ENCODE data around the gene VPS35L. TPM values are rescaled to one million over a fixed set of nuclear protein-coding genes. Genes with fewer than 3 reads are reported as not detected.

The VPS35L gene
- total and polyA plus RNA-seq, 7 experiments from 2014 or later, result 38.6 to 52.0 (median 46.6) TPM

DNA sequence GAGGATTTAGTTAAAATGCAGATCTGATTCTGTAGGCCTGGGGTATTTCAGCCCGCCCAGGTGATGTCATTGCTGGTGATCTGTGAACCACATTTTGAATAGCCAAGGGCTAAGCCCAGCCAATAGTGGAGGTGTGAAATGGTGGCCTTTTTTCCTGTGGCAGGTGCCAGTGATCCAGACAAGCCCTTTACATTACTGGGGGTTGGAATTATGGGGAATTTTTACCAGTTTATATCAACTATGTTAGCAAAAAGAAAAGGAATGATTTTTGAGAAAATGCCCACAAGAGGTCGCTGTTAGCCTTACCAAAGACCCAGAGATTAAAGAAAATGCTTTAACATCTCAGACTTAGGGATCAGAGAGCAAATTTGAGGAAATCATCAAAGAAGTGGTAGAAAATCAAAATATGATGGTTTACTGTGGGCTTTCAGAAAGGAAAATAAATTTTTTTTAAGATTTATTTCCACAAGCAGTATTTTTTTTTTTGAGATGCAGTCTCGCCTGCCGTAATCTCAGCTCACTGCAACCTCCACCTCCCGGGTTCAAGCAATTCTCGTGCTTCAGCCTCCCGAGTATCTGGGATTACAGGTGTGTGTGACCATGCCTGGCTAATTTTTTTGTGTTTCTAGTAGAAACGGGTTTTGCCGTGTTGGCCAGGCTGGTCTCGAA, 3.9 kb downstream of the VPS35L start:
- intact Hi-C loops (cut with micrococcal nuclease), result loop anchor here (1.0 to 5.0 kb wide), 7 partner anchors 24 to 1343 kb away; partner anchors contain the start of genes DCUN1D3 (in 1 of the 2) and LYRM1 (in 1 of the 2)
- Histone ChIP-seq H3K27me3 (ENCODE audit: control insufficient read depth in 2 of 2, insufficient read depth in 2 of 2, low read length in 2 of 2) (no peaks in the 10 kb centered on the region), H3K4me3 (ENCODE audit: low read length) (no peak overlapping the region), H3K27ac (ENCODE audit: low read depth, low read length) (no peak overlapping the region), H3K4me1 (ENCODE audit: control insufficient read depth in 2 of 2, insufficient read depth in 2 of 2, low read length in 2 of 2) (peaks cover 4 to 9% of the 10 kb centered on the region in 2 donors), H3K9me3 (ENCODE audit: control insufficient read depth in 2 of 3, low read length in 3 of 3) (no peaks in the 10 kb centered on the region), H3K36me3 (ENCODE audit: control insufficient read depth in 2 of 3, insufficient read depth in 3 of 3, low read length in 3 of 3) (peaks cover 0 to 7% (median 0%) of the 10 kb centered on the region in 3 experiments)
- DNase-seq (peak in 7 of 9 donors; percentile 25 to 58 (median 49)), ATAC-seq (no peak)
- Mint-ChIP-seq H3K27ac (peak overlapping the region in 1 of 9 donors; percentile 32), H3K4me3 (no peak overlapping the region), H3K9me3 (peaks cover 0 to 7% (median 4%) of the 10 kb centered on the region in 11 donors), H3K27me3 (no peaks in the 10 kb centered on the region), H3K4me1 (peaks cover 0 to 29% (median 20%) of the 10 kb centered on the region in 7 donors), H3K36me3 (peaks cover 0 to 15% (median 7%) of the 10 kb centered on the region in 5 donors)
- ChIA-PET CTCF (interaction anchor here (0.6 to 1.0 kb wide), 2 partner anchors 41 to 311 kb away, joined by 3 read pairs; no protein-coding TSS in a partner anchor), POLR2A (no interaction called here)

DNA sequence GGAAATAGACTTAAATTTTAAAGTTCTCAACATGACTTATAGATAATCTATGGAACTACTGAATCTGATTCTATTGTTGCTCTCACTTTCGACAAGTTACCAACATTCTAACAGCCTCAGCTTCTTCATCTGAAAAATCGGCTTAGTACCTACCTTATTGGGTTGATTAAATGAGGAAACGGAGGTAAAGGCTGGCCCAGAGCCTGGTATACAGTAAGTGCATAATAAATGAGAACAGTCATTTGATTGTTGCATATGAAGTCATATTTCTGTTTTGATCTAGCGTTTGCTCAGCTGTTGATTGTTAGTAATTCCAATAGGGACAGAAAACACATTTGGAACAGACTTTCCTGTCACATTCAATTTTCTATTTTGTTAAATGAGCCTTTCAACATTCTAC, 4.6 kb downstream of the VPS35L start:
- H3K4me1 ChIP-seq (ENCODE audit: control insufficient read depth in 2 of 2, insufficient read depth in 2 of 2, low read length in 2 of 2), result peaks cover 4 to 8% of the 10 kb centered on the region in 2 donors
- intact Hi-C loops (cut with micrococcal nuclease), result no loop called here
- DNase-seq, result no peak
- H3K27me3 Mint-ChIP-seq, result no peaks in the 10 kb centered on the region
- H3K9me3 ChIP-seq (ENCODE audit: control insufficient read depth in 2 of 3, low read length in 3 of 3), result no peaks in the 10 kb centered on the region
- peaks cover 0 to 7% (median 4%) of the 10 kb centered on the region in 11 donors for H3K9me3 Mint-ChIP-seq
- ChIA-PET CTCF (interaction anchor here (1.0 kb wide), 1 partner anchor 40 kb away, joined by 3 read pairs; no protein-coding TSS in a partner anchor), POLR2A (no interaction called here)
- ATAC-seq, result no peak
- H3K27me3 ChIP-seq (ENCODE audit: control insufficient read depth in 2 of 2, insufficient read depth in 2 of 2, low read length in 2 of 2), result no peaks in the 10 kb centered on the region
- H3K4me3 ChIP-seq (ENCODE audit: low read length), result no peak overlapping the region
- peaks cover 0 to 24% (median 15%) of the 10 kb centered on the region in 7 donors for H3K4me1 Mint-ChIP-seq
- no peak overlapping the region for H3K4me3 Mint-ChIP-seq
- peaks cover 0 to 13% (median 3%) of the 10 kb centered on the region in 3 experiments for H3K36me3 ChIP-seq (ENCODE audit: control insufficient read depth in 2 of 3, insufficient read depth in 3 of 3, low read length in 3 of 3)
- H3K36me3 Mint-ChIP-seq, result peaks cover 0 to 20% (median 11%) of the 10 kb centered on the region in 5 donors
- no peak overlapping the region for H3K27ac ChIP-seq (ENCODE audit: low read depth, low read length)
- no peak overlapping the region for H3K27ac Mint-ChIP-seq

DNA sequence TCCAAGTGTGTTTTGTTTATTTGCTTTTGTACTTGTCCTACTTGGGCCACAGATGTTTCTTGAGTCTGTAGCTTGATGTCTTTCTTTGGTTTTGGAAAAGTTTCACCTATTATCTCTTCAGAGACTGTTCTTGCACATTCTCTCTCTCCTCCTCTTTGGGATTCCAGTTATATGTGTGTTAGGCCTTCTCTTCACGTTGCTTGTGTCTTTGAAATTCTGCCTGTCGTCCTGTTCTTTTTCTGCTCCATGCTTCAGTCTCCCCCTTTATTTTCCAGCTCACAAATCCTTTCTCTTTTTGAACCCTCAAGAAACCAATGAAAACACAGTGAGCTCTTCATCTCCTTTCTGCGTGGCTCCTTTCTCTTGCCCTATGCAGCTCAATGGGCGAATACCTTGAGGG, 7.9 kb downstream of the VPS35L start:
- ATAC-seq, result no peak
- Mint-ChIP-seq H3K9me3 (peaks cover 0 to 5% (median 3%) of the 10 kb centered on the region in 11 donors), H3K4me3 (no peak overlapping the region), H3K36me3 (peaks cover 4 to 35% (median 18%) of the 10 kb centered on the region in 5 donors), H3K27me3 (no peaks in the 10 kb centered on the region), H3K27ac (no peak overlapping the region), H3K4me1 (peaks cover 0 to 10% (median 6%) of the 10 kb centered on the region in 7 donors)
- H3K27me3 ChIP-seq (ENCODE audit: control insufficient read depth in 2 of 2, insufficient read depth in 2 of 2, low read length in 2 of 2), result no peaks in the 10 kb centered on the region
- no peaks in the 10 kb centered on the region for H3K4me1 ChIP-seq (ENCODE audit: control insufficient read depth in 2 of 2, insufficient read depth in 2 of 2, low read length in 2 of 2)
- peaks cover 0 to 33% (median 7%) of the 10 kb centered on the region in 3 experiments for H3K36me3 ChIP-seq (ENCODE audit: control insufficient read depth in 2 of 3, insufficient read depth in 3 of 3, low read length in 3 of 3)
- POLR2A ChIA-PET, result no interaction called here
- no peaks in the 10 kb centered on the region for H3K9me3 ChIP-seq (ENCODE audit: control insufficient read depth in 2 of 3, low read length in 3 of 3)
- H3K27ac ChIP-seq (ENCODE audit: low read depth, low read length), result no peak overlapping the region
- CTCF ChIA-PET, result interaction anchor here (0.9 to 1.4 kb wide), 3 partner anchors 20 to 344 kb away, joined by 3 to 5 read pairs (median 4); no protein-coding TSS in a partner anchor
- no peak overlapping the region for H3K4me3 ChIP-seq (ENCODE audit: low read length)
- intact Hi-C loops (cut with micrococcal nuclease), result no loop called here
- no peak for DNase-seq

DNA sequence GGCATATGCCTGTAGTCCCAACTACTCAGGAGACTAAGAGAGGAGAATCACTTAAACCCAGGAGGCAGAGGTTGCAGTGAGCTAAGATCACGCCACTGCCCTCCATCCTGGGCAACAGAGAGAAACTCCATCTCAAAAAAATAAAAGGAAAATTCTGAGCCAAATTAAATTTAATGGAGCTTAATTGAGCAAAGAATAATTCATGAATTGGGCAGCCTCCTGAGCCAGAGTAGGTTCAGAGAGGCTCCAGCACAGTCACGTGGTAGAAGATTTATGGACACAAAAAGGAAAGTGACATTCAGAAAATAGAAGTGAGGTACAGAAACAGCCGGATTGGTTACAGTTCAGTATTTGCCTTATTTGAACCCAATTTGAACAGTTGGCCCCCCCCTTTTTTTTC, 10.9 kb downstream of the VPS35L start:
- Mint-ChIP-seq H3K4me3 (no peak overlapping the region), H3K27me3 (no peaks in the 10 kb centered on the region), H3K9me3 (peaks cover 0 to 5% (median 3%) of the 10 kb centered on the region in 11 donors), H3K27ac (no peak overlapping the region), H3K4me1 (peaks cover 0 to 5% (median 2%) of the 10 kb centered on the region in 7 donors), H3K36me3 (peaks cover 4 to 50% (median 23%) of the 10 kb centered on the region in 5 donors)
- no peaks in the 10 kb centered on the region for H3K9me3 ChIP-seq (ENCODE audit: control insufficient read depth in 2 of 3, low read length in 3 of 3)
- intact Hi-C loops (cut with micrococcal nuclease), result no loop called here
- H3K4me1 ChIP-seq (ENCODE audit: control insufficient read depth in 2 of 2, insufficient read depth in 2 of 2, low read length in 2 of 2), result no peaks in the 10 kb centered on the region
- H3K4me3 ChIP-seq (ENCODE audit: low read length), result no peak overlapping the region
- peaks cover 0 to 49% (median 11%) of the 10 kb centered on the region in 3 experiments for H3K36me3 ChIP-seq (ENCODE audit: control insufficient read depth in 2 of 3, insufficient read depth in 3 of 3, low read length in 3 of 3)
- ATAC-seq (no peak), DNase-seq (no peak)
- CTCF ChIA-PET, result interaction anchor here (1.0 kb wide), 1 partner anchor 10 kb away, joined by 5 read pairs; no protein-coding TSS in a partner anchor
- POLR2A ChIA-PET, result no interaction called here
- H3K27me3 ChIP-seq (ENCODE audit: control insufficient read depth in 2 of 2, insufficient read depth in 2 of 2, low read length in 2 of 2), result no peaks in the 10 kb centered on the region
- H3K27ac ChIP-seq (ENCODE audit: low read depth, low read length), result no peak overlapping the region

- CTCF ChIA-PET, result interaction anchor here (1.2 kb wide), 1 partner anchor 16 kb away, joined by 4 read pairs; no protein-coding TSS in a partner anchor
- Histone ChIP-seq H3K9me3 (ENCODE audit: control insufficient read depth in 2 of 3, low read length in 3 of 3) (no peaks in the 10 kb centered on the region), H3K4me1 (ENCODE audit: control insufficient read depth in 2 of 2, insufficient read depth in 2 of 2, low read length in 2 of 2) (no peaks in the 10 kb centered on the region), H3K27me3 (ENCODE audit: control insufficient read depth in 2 of 2, insufficient read depth in 2 of 2, low read length in 2 of 2) (no peaks in the 10 kb centered on the region), H3K36me3 (ENCODE audit: control insufficient read depth in 2 of 3, insufficient read depth in 3 of 3, low read length in 3 of 3) (peaks cover 0 to 58% (median 11%) of the 10 kb centered on the region in 3 experiments), H3K27ac (ENCODE audit: low read depth, low read length) (no peak overlapping the region), H3K4me3 (ENCODE audit: low read length) (no peak overlapping the region)
- no peak for DNase-seq
- POLR2A ChIA-PET, result no interaction called here
- Mint-ChIP-seq H3K4me1 (peaks cover 0 to 5% (median 0%) of the 10 kb centered on the region in 7 donors), H3K9me3 (peaks cover 0 to 5% (median 3%) of the 10 kb centered on the region in 11 donors), H3K27ac (no peak overlapping the region), H3K4me3 (no peak overlapping the region), H3K36me3 (peaks cover 4 to 55% (median 23%) of the 10 kb centered on the region in 5 donors), H3K27me3 (no peaks in the 10 kb centered on the region)
- no peak for ATAC-seq
- intact Hi-C loops (cut with micrococcal nuclease), result no loop called here
Measured at GRCh38 chr16:19567560-19567959, 12.1 kb downstream of the VPS35L start.

DNA sequence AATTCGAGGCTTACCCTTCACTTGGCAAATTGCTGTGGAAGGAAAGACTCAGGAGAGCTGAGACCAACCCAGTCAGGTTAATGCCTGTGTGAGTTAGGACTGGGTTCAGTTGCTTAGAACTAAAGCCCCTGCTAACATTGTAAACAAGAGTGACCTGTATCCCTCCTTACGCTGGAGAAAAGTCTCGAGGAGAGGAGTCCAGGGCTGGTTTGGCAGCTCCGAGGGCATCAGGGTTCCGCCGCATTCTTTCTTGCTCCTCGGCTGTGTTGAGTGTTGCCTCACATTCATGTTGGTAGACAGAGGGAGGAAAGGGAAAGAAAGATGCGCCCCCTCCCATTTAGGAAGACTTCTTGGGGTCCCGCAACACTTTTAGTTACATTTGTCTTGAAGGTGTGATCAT, 18.5 kb downstream of the VPS35L start:
- Histone ChIP-seq H3K27ac (ENCODE audit: low read depth, low read length) (no peak overlapping the region), H3K27me3 (ENCODE audit: control insufficient read depth in 2 of 2, insufficient read depth in 2 of 2, low read length in 2 of 2) (no peaks in the 10 kb centered on the region), H3K36me3 (ENCODE audit: control insufficient read depth in 2 of 3, insufficient read depth in 3 of 3, low read length in 3 of 3) (peaks cover 0 to 71% (median 7%) of the 10 kb centered on the region in 3 experiments), H3K4me3 (ENCODE audit: low read length) (no peak overlapping the region), H3K4me1 (ENCODE audit: control insufficient read depth in 2 of 2, insufficient read depth in 2 of 2, low read length in 2 of 2) (no peaks in the 10 kb centered on the region), H3K9me3 (ENCODE audit: control insufficient read depth in 2 of 3, low read length in 3 of 3) (no peaks in the 10 kb centered on the region)
- ATAC-seq (no peak), DNase-seq (no peak)
- intact Hi-C loops (cut with micrococcal nuclease), result no loop called here
- H3K4me1 Mint-ChIP-seq, result no peaks in the 10 kb centered on the region
- CTCF ChIA-PET, result no interaction called here
- POLR2A ChIA-PET, result no interaction called here
- no peak overlapping the region for H3K4me3 Mint-ChIP-seq
- no peaks in the 10 kb centered on the region for H3K27me3 Mint-ChIP-seq
- H3K9me3 Mint-ChIP-seq, result no peaks in the 10 kb centered on the region
- H3K27ac Mint-ChIP-seq, result no peak overlapping the region
- peaks cover 14 to 60% (median 46%) of the 10 kb centered on the region in 5 donors for H3K36me3 Mint-ChIP-seq
